HepG2 (cell line): ENCODE measurements around the gene OSCP1. TPM values are rescaled to one million over a fixed set of nuclear protein-coding genes. Genes with fewer than 3 reads are reported as not detected.

ENCODE experiments used
- CSRNP2 ChIP-seq: sonication (generic); formaldehyde crosslinking; conservative IDR thresholded peaks from 2 replicates; pipeline ENCODE4 v1.8.0; 2022; ENCODE audit warnings: low read depth, missing genetic modification reagents
- DZIP1 ChIP-seq: sonication (generic); formaldehyde crosslinking; IDR thresholded peaks from 2 replicates; pipeline ENCODE4 v1.5.0; 2020; ENCODE audit warnings: mild to moderate bottlenecking, missing genetic modification reagents
- HIVEP1 ChIP-seq: sonication (generic); formaldehyde crosslinking; IDR thresholded peaks from 2 replicates; pipeline ENCODE4 v1.4.0; 2020; ENCODE audit warnings: mild to moderate bottlenecking, missing genetic modification reagents
- HMGA1 ChIP-seq: sonication (generic); formaldehyde crosslinking; conservative IDR thresholded peaks from 2 replicates; pipeline ENCODE4 v1.4.0; 2020; ENCODE audit warnings: missing genetic modification reagents
- HNF1B ChIP-seq: sonication (generic); formaldehyde crosslinking; IDR thresholded peaks from 2 replicates; pipeline ENCODE4 v1.5.1; 2020; ENCODE audit warnings: mild to moderate bottlenecking, moderate library complexity, missing genetic modification reagents
- KIAA2018 ChIP-seq: sonication (generic); formaldehyde crosslinking; IDR thresholded peaks from 2 replicates; pipeline ENCODE4 v1.5.0; 2020; ENCODE audit warnings: mild to moderate bottlenecking, missing genetic modification reagents, borderline replicate concordance
- RBM39 ChIP-seq: fragments of 200-400 bp; formaldehyde crosslinking; IDR thresholded peaks from one replicate; pipeline ENCODE4 v1.6.1; 2018; ENCODE audit warnings: antibody characterized with exemption, mild to moderate bottlenecking, low read depth, low read length; ENCODE audit not compliant: poor library complexity, severe bottlenecking
- SNAPC2 ChIP-seq: sonication (generic); formaldehyde crosslinking; IDR thresholded peaks from 2 replicates; pipeline ENCODE4 v1.8.1; 2022; ENCODE audit warnings: mild to moderate bottlenecking, missing genetic modification reagents
- ZC3H4 ChIP-seq: sonication (generic); formaldehyde crosslinking; IDR thresholded peaks from 2 replicates; pipeline ENCODE4 v1.4.0; 2020; ENCODE audit warnings: missing genetic modification reagents, borderline replicate concordance
- ZFYVE20 ChIP-seq: sonication (generic); formaldehyde crosslinking; IDR thresholded peaks from 2 replicates; pipeline ENCODE4 v1.8.0; 2023; ENCODE audit warnings: low read depth, mild to moderate bottlenecking, moderate library complexity, missing genetic modification reagents, borderline replicate concordance
- ZNF335 ChIP-seq: sonication (generic); formaldehyde crosslinking; IDR thresholded peaks from 2 replicates; pipeline ENCODE4 v1.4.0; 2020; ENCODE audit warnings: missing genetic modification reagents
- ZNF446 ChIP-seq: sonication (generic); formaldehyde crosslinking; IDR thresholded peaks from 2 replicates; pipeline ENCODE4 v1.5.0; 2020; ENCODE audit warnings: mild to moderate bottlenecking, missing genetic modification reagents
- ZNF883 ChIP-seq: sonication (generic); formaldehyde crosslinking; IDR thresholded peaks from 2 replicates; pipeline ENCODE4 v1.5.1; 2020; ENCODE audit warnings: mild to moderate bottlenecking, missing genetic modification reagents; ENCODE audit errors: not compliant biosample characterization
- polyA plus RNA-seq, 8 experiments: library from polyadenylated mRNA; depleted of rRNA in 3 of 8; stranded (reverse) in 7 of 8; unstranded in 1 of 8; fragments of >200 nt; fragmentation: Illumina TruSeq in 4 of 8; extraction: Trizol in 4 of 8; gene quantifications; 2 replicates each; pipeline versions ENCODE4 v1.2.1 to v1.2.3, GENCODE V29; 2011 to 2016; ENCODE audit warnings: low read depth in 4 of 8, missing spikeins in 1 of 8, mixed read lengths in 1 of 8; ENCODE audit not compliant: insufficient read depth in 1 of 8
- total RNA-seq, 5 experiments: library from RNA; depleted of rRNA; stranded (reverse); fragments of >200 nt; fragmentation: Illumina TruSeq; extraction: Trizol; gene quantifications; 2 replicates each; pipeline ENCODE4 v1.2.3, GENCODE V29; 2016; ENCODE audit warnings: low read depth in 1 of 5

The OSCP1 gene
- total and polyA plus RNA-seq, 2 of the 13 experiments (the other 11 are each of a cell fraction or from before 2014, with no cell fraction given), result 0.60 to 0.84 TPM

GRCh38 chr1:36486439-36487335, 36.4 kb upstream of the OSCP1 start (continued):
- TF ChIP-seq DZIP1 (CRISPR knock-in tag) (no peak; the same call in 1 of the 2 replicates), HNF1B (CRISPR knock-in tag) (peak; percentile 52; the same call in 1 of the 2 replicates), KIAA2018 (CRISPR knock-in tag) (0 out of 2 replicates have a peak, but pooled peaks have one; percentile 61), RBM39 (peak; percentile 45), ZNF446 (no peak), ZNF335 (CRISPR knock-in tag) (peak; percentile 79; the same call in 1 of the 2 replicates), HMGA1 (no peak), SNAPC2 (CRISPR knock-in tag) (no peak), HIVEP1 (CRISPR knock-in tag) (peak; percentile 96), ZNF883 (CRISPR knock-in tag) (no peak), ZC3H4 (CRISPR knock-in tag) (no peak), CSRNP2 (CRISPR knock-in tag) (no peak), ZFYVE20 (CRISPR knock-in tag) (no peak)
